Measurements from ENCODE around the gene SPTLC2. TPM values are rescaled to one million over a fixed set of nuclear protein-coding genes. Genes with fewer than 3 reads are reported as not detected.

Gene SPTLC2
- total RNA-seq, 1 experiment from 2014 or later: 45.9 TPM

DNA sequence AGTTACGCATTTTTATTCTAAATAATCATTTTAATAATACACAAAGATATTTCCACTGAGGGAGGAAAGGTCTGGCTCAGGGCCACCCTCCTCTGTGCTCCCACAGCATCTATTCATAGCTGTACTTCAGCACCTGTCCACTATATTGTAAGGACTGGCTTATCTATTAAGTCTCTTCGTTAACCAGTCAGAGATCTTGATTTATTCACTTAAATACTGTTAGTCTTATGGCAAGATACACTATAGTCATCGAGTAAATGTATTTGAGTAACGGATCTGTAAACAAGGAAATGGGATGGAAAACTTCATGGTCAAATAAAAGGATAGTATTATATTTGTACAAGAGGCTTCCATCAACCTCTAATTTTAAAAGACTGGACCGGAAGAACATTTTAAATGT lies 54.6 kb downstream of the SPTLC2 start:
- peaks cover 14% of the 10 kb centered on the region for H3K36me3 Mint-ChIP-seq (ENCODE audit: insufficient read depth, unreplicated experiment)
- intact Hi-C loops (cut with micrococcal nuclease; ENCODE audit: unreplicated experiment): no loop called here
- H3K9me3 Mint-ChIP-seq (ENCODE audit: low read depth, unreplicated experiment): no peaks in the 10 kb centered on the region
- no peaks in the 10 kb centered on the region for H3K27me3 Mint-ChIP-seq (ENCODE audit: unreplicated experiment)
- no TSS peak for BruUV-seq (replicated peaks)
- CTCF ChIA-PET: interaction anchor here (1.1 kb wide), 1 partner anchor 11 kb away, joined by 3 read pairs; no protein-coding TSS in a partner anchor
- TF ChIP-seq, protein P1, sequence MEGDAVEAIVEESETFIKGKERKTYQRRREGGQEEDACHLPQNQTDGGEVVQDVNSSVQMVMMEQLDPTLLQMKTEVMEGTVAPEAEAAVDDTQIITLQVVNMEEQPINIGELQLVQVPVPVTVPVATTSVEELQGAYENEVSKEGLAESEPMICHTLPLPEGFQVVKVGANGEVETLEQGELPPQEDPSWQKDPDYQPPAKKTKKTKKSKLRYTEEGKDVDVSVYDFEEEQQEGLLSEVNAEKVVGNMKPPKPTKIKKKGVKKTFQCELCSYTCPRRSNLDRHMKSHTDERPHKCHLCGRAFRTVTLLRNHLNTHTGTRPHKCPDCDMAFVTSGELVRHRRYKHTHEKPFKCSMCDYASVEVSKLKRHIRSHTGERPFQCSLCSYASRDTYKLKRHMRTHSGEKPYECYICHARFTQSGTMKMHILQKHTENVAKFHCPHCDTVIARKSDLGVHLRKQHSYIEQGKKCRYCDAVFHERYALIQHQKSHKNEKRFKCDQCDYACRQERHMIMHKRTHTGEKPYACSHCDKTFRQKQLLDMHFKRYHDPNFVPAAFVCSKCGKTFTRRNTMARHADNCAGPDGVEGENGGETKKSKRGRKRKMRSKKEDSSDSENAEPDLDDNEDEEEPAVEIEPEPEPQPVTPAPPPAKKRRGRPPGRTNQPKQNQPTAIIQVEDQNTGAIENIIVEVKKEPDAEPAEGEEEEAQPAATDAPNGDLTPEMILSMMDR (IDR thresholded peaks at IDR 0.05; ENCODE audit: unreplicated experiment): no peak
- no peak overlapping the region for H3K4me3 Mint-ChIP-seq (ENCODE audit: low read depth, unreplicated experiment)
- H3K4me1 Mint-ChIP-seq (ENCODE audit: low read depth, unreplicated experiment): no peaks in the 10 kb centered on the region
- no peak for DNase-seq
- no peak overlapping the region for H3K27ac Mint-ChIP-seq (ENCODE audit: unreplicated experiment)

DNA sequence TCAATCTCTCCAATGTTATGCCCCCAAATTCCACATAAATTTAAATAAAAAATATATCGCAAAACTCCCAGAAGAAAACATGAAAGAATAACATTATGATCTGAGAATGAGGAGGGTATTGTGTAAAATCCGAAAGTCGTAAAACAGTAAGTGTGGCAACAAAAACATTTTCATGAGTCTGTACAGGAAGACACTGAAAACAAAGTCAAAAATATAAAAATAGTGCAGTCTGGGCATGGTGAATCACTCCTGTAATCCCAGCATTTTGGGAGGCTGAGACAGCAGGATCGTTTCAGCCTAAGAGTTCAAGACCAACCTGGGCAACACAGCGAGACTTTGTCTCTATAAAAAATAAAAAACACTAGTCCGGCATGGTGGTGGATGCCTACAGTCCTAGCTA lies 57.1 kb downstream of the SPTLC2 start:
- Mint-ChIP-seq H3K36me3 (ENCODE audit: insufficient read depth, unreplicated experiment) (peaks cover 19% of the 10 kb centered on the region), H3K27me3 (ENCODE audit: unreplicated experiment) (no peaks in the 10 kb centered on the region), H3K27ac (ENCODE audit: unreplicated experiment) (no peak overlapping the region), H3K9me3 (ENCODE audit: low read depth, unreplicated experiment) (no peaks in the 10 kb centered on the region), H3K4me3 (ENCODE audit: low read depth, unreplicated experiment) (no peak overlapping the region), H3K4me1 (ENCODE audit: low read depth, unreplicated experiment) (no peaks in the 10 kb centered on the region)
- CTCF ChIA-PET: no interaction called here
- no peak for DNase-seq
- BruUV-seq (replicated peaks): no TSS peak
- intact Hi-C loops (cut with micrococcal nuclease; ENCODE audit: unreplicated experiment): no loop called here
- TF ChIP-seq, protein P1 (IDR thresholded peaks at IDR 0.05; ENCODE audit: unreplicated experiment): no peak

DNA sequence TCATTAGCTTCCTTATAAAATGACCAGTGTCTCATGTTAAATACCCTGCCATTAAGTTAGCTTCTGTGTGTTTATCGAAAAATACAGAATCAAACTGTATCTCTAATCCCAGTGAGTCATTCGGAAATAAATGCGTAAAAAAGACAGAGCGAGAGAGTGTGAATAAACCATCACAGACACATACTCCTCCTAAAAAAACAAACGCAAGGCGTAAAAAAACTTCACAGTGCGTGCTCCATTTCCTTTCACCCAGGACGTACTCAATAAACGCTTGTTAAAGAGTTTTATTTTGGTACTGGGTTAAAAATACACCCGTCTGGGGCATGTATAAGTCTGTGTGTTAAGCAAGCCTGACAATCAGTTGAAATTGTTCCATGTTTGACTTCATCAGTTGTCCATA lies 59.0 kb downstream of the SPTLC2 start:
- Mint-ChIP-seq H3K36me3 (ENCODE audit: insufficient read depth, unreplicated experiment) (peaks cover 17% of the 10 kb centered on the region), H3K4me1 (ENCODE audit: low read depth, unreplicated experiment) (no peaks in the 10 kb centered on the region), H3K27ac (ENCODE audit: unreplicated experiment) (no peak overlapping the region), H3K9me3 (ENCODE audit: low read depth, unreplicated experiment) (no peaks in the 10 kb centered on the region), H3K27me3 (ENCODE audit: unreplicated experiment) (no peaks in the 10 kb centered on the region), H3K4me3 (ENCODE audit: low read depth, unreplicated experiment) (no peak overlapping the region)
- BruUV-seq (replicated peaks): no TSS peak
- intact Hi-C loops (cut with micrococcal nuclease; ENCODE audit: unreplicated experiment): no loop called here
- TF ChIP-seq, protein P1 (IDR thresholded peaks at IDR 0.05; ENCODE audit: unreplicated experiment): no peak
- DNase-seq: no peak
- CTCF ChIA-PET: no interaction called here

DNA sequence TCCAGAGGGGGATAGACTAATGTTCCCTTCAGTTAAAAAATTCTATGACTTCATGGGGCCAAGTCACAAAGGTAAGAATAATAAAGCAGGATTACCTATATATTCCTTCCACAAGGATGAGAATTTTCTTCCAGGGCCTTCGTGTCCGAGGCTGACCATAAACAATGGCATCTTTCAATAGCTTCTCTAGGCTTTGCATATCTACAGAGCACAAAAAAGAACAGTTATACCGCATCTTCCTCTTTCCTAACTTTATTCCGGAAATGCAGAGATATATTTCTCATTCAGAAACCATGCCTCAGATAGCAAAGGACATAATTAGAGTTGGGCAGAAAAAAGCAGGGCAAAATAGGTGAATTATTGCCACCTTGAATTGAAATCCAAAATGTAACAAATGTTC lies 59.5 kb downstream of the SPTLC2 start:
- H3K9me3 Mint-ChIP-seq (ENCODE audit: low read depth, unreplicated experiment): no peaks in the 10 kb centered on the region
- H3K4me1 Mint-ChIP-seq (ENCODE audit: low read depth, unreplicated experiment): no peaks in the 10 kb centered on the region
- intact Hi-C loops (cut with micrococcal nuclease; ENCODE audit: unreplicated experiment): no loop called here
- no peak overlapping the region for H3K4me3 Mint-ChIP-seq (ENCODE audit: low read depth, unreplicated experiment)
- CTCF ChIA-PET: no interaction called here
- no peaks in the 10 kb centered on the region for H3K27me3 Mint-ChIP-seq (ENCODE audit: unreplicated experiment)
- no peak for DNase-seq
- TF ChIP-seq, protein P1 (IDR thresholded peaks at IDR 0.05; ENCODE audit: unreplicated experiment): no peak
- H3K36me3 Mint-ChIP-seq (ENCODE audit: insufficient read depth, unreplicated experiment): peaks cover 17% of the 10 kb centered on the region
- BruUV-seq (replicated peaks): no TSS peak
- H3K27ac Mint-ChIP-seq (ENCODE audit: unreplicated experiment): no peak overlapping the region
